GM12872 (cell line): ENCODE results near the gene ANO10.

Source experiments
- TF ChIP-seq, protein P1 (sequence below): IDR thresholded peaks from 3 replicates; pipeline ENCODE4 v1.5.1; 2011; ENCODE audit warnings: low read depth, mild to moderate bottlenecking, low read length, moderate library complexity; ENCODE audit not compliant: insufficient read depth

Gene ANO10

DNA sequence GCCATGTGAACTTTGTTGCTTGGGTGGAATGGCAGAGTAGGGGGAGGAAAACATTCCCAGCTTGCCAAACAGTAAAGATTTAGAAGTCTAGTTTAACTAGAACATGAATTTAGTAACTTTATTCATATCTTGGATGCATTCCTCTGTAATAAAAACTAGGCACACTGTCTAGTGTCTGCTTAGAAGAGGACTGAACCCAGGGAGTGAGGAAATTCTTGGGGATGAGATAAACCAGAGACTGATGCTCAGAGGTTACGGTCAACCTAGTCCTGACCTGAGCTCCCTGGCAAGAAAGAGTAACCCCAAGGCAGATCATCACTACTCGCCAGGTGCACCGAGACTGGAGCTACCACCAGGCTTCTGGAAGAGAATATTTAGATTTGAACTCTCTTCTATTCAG lies 277.3 kb downstream of the ANO10 start:
- TF ChIP-seq, protein P1, sequence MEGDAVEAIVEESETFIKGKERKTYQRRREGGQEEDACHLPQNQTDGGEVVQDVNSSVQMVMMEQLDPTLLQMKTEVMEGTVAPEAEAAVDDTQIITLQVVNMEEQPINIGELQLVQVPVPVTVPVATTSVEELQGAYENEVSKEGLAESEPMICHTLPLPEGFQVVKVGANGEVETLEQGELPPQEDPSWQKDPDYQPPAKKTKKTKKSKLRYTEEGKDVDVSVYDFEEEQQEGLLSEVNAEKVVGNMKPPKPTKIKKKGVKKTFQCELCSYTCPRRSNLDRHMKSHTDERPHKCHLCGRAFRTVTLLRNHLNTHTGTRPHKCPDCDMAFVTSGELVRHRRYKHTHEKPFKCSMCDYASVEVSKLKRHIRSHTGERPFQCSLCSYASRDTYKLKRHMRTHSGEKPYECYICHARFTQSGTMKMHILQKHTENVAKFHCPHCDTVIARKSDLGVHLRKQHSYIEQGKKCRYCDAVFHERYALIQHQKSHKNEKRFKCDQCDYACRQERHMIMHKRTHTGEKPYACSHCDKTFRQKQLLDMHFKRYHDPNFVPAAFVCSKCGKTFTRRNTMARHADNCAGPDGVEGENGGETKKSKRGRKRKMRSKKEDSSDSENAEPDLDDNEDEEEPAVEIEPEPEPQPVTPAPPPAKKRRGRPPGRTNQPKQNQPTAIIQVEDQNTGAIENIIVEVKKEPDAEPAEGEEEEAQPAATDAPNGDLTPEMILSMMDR: no peak

DNA sequence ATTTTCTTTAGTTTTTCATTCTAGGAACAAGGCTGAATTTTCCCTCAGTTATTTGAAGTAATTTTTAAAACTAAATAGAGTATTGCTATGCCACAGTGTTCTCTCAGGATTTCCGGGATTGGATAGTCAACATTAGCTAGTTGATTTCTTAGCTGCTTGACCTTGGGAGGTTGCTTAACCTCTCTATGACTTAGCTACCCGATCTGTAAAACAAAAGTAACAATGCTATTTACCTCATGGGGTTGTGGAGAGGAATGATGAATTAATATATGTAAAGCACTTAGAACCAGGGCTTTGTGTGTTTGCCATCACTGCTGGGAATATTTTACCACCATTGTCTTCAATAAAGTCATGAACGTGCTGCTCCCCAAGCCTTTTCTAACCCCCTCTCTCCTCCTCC lies 278.0 kb downstream of the ANO10 start:
- TF ChIP-seq, protein P1: no peak

DNA sequence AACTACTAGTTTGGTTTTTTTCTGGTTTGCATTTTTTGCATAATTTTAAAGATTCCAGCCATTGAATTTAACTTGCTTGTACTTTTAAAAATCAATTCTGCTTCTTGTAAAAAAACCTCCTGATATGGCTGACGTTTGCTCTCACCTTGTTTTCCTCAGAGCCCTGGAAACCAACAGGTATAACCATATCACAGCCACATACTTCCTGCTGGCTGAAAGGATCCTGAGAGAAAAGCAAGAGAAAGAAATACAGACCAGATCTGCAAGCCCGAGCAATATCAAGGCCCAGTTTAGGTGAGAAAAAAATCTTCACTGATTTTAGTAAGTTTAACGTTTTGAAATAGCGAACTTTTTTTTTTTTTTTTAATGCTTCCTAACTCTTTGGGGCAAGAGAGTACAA lies 278.6 kb downstream of the ANO10 start:
- TF ChIP-seq, protein P1: no peak

DNA sequence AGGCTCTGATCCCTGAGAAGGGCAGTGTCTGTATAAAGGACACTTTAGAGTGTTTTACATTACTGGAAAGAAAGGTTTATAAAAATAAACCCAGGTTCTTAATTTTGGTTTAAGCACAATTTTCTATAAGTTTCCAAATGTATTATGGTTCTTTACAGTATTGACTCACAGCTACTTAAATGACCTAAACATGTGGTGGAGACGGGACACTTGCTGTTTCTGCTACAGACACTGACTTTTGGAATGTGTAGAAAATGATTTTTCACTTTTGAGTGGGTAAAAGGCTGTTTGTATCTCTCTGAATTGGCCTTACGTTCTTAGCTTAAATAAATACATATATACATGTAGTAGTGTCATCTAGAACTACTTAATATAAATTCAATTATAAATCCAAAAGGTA lies 280.0 kb downstream of the ANO10 start:
- TF ChIP-seq, protein P1: no peak

GRCh38 chr3:43340403-43340802 lies 281.4 kb downstream of the ANO10 start:
- TF ChIP-seq, protein P1: no peak

GRCh38 chr3:43338295-43338694 lies 283.5 kb downstream of the ANO10 start:
- TF ChIP-seq, protein P1: no peak

DNA sequence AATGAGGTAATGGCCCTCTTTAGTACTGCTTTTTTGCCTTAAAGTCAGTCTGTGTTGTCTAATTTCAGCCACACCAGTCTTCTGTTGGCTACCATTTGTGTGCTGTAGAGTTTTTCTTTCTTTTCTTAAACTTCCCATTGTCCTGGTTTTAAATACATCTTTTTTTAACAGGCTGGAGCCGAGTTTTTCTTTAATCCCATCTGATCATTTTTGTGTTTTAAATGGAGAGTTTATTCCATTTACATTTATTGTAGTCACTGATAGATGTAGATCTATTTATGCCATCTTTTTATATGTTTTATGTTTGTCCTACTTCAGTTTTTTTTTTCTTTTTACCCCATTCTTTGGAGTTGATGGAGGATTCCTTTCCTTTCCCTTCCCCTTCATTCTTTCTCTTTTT lies 286.0 kb downstream of the ANO10 start:
- TF ChIP-seq, protein P1: no peak

GRCh38 chr3:43334976-43335375 lies 286.8 kb downstream of the ANO10 start:
- TF ChIP-seq, protein P1: no peak
